EL (cell line): ENCODE measurements around the gene SLC18A3.

Source experiments
- DNase-seq: peaks from one replicate; pipeline ENCODE4 v3.0.0-alpha.2; 2016

The SLC18A3 gene

DNA sequence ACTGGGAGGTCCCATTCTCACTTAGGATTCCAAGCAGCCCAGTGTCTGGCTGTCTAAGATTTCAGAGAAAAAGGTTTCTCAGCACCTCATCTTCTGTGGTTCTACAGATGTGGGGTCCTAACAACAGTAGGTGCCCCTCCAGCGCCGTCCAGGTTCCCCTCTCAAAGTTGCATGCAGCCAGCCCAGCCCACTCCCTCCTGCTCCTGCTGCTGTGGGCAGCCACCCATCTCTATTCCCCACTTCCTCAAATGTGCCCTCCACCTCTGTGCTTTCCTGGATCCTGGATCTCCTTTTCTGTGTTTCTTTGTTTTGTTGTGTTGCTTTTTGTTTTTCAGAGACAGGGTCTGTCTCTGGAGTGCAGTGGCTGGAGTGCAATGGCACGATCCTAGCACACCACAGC, 13.3 kb upstream of the SLC18A3 start:
- DNase-seq: no peak

DNA sequence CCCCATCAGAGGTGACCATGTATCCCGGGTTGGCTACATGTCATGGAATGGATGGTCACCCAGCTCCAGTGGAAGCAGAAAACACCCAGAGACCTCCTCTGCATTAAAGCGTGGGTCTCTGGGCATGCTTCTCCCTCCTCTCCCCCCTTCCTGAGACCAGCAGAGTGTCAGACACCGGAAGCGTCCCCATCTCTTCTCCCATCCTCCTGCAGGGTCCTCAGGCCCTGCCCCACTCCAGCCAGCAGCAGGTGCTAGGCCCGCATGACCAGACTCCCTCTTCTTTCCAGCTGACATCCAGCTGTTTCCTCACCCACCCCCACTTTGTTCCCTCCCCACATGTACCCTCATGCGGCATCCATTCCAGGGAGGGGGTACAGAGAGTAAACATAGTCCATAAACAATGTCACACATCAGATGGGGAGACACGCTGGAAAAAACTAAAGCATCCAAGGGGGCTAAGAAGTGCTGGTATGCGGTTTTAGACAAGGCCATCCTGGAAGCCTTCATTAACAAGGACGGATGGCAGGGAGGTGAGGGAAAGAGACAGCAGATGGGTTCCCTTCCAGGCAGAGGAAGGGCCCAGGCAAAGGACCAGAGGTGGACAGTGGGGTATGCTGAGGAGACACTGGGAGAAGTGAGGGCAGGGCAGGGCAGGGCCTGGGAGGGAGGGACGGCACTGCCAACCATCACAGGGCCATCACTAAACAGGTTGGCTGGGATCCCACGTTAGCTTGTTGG, 12.5 kb upstream of the SLC18A3 start:
- no peak for DNase-seq

DNA sequence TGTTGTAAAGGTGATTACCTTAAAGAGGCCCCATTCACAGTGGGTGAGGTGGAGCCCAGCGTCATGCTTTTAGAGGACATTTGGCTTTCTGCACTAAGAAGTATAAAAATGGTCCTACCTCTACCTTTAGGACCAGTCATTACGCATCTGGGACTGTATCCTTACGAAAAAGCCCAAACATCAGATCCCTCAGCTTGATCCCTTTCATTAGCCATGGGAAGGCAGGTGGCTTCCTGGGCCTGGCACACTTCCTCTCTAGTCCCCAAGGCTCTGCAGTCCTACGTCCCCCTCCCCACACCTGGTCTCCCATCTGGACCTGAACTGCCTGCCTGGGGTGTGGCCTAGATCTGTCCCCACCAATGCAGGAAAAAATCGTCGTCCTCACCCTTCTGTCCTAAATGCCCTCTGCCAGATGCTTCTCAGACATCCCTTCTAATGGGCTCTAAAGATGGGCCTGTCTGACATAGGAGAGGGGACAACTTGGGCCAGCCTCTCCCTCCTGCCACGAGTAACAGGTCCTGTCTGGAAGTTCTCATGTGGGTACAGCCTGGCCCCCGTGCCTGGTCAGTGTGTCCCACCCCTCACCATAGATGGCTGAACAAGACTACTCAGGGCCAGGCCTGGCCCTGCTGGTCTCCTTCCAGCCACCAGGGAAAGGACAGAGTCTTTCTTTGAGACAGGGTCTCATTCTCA, 11.8 kb upstream of the SLC18A3 start:
- DNase-seq: no peak

DNA sequence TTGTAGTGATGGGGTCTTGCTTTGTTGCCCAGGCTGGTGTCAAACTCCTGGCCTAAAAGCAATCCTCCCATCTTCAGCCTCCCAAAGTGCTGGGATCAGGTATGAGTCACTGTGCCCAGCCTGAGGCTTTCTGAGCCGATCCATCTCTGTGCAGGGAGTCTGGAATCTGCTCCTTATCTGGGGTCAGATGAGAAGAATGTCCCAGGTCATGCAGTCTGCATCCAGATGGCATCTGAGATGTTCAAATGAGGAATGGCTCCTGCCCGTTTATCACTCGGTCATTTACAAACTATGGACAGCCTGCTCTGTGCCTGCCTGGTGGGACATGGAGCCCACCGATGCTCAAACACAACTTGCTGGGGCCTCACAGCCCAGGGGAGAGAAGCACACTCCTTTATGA, 11.1 kb upstream of the SLC18A3 start:
- peak; percentile 91 for DNase-seq

DNA sequence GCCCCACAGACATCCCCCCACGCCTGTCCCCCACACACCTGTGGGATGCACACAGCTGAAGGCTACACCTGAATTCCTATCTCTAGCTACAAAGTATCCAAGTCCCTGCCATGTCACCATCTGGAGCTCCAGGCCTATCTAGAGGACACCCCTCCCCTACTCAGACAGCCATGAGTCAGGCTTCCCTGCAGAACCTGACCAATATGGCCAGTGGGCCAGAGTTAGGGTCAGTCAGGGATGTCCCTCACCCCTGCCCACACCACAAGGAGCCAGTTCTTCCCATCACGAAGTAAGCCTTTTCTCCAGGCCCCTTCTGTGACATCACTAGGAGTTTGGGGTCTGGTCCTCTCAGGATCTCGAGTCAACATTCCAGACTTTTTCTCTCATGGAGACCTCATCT, 10.6 kb upstream of the SLC18A3 start:
- DNase-seq: no peak

DNA sequence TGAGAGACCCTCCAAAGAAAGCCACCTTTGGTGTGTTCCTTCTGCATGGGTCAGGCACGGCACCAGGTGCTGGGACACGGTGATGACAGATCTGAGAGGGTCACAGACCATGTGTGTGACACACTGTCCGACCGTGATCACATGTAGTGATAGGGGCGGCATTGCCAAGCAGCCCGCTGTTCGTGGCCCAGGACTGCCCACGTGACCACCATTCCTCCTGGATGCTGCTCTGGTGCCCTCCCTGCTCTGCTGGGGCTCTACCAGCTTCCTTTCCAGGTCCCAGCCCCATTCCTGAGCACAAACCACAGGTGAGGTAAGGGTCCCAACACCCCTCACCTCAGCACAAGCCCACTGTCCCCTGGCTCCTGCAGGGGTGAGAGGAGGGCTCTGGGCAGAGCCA, 10.1 kb upstream of the SLC18A3 start:
- DNase-seq: no peak

DNA sequence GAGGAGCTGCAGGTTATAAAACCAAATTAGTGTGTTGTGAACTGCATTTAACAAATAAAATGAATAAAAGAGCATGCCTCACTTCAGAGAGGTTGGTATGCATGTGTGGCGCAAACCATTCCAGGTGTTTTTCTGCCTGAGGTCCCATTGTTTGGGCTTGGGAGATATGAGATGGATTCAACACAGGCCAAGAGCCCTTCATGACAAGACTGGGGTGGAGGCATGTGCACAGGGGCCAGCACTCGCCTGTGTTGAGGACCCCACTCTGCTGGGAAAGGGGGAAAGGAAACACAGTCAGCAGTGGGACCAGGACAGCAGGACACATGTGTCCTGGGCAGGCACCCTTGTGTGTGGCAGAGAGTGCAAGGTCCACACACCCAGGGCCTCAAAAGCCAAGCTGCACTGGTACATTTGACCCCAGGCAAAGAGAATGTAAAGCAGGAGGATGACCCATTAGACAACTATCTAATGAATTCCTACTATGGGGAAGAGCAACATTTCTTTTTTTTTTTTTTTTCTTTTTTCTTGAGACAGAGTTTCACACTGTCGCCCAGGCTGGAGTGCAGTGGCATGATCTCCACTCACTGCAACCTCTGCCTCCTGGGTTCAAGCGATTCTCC, 9.2 kb upstream of the SLC18A3 start:
- peak; percentile 80 for DNase-seq

DNA sequence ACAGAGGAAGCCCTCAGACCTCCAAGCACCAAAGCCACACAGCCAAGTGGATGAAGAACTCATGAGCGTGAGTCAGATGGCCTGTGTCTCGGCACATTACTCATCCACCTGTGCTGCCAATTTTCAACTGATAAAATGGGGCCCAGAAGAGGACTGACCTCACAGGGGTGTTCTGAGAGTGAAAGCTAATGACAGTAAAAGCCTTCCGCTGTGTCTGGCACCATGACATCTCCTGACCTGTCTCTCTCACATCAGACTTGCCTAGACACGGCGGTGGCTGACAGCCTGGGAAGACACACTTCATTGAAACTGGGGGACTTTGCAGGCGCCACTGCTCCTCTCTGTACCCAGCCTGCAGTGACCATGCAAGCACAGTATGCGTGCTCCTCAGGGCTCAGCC, 8.3 kb upstream of the SLC18A3 start:
- peak; percentile 73 for DNase-seq

DNA sequence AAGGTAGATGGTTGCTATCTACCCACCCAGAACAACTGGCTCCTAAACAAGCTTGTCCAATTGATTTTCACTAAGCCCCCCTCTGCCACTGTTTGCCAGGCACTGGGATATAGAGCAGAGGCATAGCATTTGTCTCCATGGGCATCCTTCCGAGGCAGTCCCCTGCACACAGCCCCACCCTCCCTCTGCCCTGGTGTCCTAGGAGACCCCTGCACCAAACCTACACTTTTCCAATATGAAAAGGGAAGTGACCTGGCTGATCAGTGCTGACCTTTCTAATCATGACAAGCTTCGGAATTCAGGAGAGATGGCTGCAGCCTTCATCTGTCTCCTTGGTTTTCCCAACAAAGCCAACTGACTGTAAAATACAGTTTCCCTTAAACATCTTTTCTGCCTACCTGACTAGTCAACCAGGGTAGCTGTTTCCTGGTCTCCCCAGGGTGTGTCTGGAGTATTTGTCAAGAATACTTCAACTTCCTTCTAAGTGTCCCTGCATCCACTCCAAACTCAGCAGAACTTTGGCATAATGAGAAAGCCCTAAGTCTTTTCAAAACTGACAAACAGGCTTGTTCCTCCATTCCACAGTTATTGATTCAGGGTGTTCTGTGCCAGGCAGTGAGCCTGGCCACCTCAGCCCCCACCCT, 7.6 kb upstream of the SLC18A3 start:
- DNase-seq: no peak

DNA sequence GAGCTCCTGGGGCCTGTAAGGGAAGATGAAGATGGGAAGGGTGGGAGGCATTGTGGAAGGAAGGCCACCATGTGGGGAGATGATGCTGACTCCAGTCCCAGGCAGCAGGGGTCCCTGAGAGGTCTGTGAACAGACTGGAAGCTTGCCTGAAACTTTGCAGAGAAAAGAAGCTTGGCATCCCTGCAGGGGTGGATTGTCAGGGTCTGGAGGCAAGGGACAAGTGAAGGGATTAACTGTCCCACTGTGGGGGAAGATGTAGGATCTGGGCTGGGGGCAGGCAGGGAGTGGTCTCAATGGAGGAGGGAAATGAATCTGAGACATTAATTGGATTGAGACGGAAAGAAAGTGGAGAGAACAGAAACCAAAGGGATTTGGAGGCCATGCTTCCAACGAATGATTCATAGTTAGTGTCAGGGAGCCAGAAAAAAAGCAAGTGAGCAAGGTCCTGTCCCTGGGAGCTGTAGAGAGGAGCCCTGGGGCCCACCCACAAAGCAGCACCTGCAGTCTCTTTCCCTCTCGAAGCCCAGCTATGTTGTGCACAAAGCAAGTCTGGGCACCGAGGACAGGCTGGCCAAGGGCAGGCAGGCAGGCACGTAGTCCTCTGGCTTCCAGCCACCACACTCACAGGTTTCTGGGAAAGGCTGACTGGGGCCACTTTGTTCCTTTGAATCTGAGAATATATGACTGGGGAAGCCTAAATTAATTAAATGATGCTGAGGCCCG, 4.7 kb upstream of the SLC18A3 start:
- DNase-seq: no peak

DNA sequence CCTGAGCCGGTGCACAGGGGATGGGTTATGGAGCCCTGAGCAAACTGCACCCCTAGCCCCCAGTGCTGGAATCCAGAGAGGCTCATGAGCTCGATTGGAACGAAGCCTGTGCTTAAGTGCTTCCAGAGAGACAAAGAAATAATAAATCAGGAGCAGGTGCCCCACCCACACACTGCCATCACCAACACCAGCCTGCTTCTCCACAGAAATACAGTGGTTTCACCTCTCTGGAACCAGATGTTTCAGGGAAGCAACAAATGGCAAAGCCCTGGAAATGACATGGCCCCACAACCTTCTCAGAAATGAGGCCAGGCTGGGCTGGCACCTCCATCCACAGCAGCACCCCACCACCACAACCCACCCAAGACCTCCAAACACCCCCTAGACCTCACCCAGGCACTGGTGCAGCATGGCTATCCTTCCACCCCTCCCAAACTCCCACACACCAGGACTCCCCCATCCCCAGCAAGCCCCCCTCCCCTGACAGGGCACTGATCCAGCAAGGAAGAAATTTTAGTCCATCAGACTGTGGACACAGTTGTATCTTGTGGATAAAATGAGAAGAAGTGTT, 4.1 kb upstream of the SLC18A3 start:
- no peak for DNase-seq

DNA sequence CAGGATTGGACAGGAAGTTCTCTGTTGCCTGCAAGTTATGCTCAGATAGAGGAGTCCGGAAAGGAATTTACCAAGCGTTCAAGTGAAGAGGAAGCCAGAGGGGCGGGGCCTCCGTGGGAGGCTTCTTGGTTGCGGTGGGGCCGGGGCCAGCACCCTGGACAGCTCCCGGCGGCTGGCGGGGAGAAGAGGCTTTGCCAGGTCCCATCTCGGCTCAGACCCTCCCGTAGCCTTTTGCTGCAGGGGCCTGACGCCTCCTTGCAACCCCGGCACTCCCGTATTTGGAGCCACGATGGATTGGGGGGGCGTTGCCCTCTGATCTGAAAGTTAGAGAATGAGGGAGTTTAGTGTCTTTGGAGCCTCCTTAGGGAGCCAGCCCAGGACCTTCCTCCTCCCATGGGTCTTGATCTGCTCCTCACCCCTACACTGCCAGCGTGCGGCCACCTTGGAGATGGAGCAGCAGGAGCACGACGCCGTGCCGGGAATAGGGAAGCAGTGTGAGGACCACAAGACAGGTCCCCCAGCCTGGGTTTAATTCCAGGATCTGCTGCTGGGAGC, 3.1 kb upstream of the SLC18A3 start:
- DNase-seq: peak; percentile 85

DNA sequence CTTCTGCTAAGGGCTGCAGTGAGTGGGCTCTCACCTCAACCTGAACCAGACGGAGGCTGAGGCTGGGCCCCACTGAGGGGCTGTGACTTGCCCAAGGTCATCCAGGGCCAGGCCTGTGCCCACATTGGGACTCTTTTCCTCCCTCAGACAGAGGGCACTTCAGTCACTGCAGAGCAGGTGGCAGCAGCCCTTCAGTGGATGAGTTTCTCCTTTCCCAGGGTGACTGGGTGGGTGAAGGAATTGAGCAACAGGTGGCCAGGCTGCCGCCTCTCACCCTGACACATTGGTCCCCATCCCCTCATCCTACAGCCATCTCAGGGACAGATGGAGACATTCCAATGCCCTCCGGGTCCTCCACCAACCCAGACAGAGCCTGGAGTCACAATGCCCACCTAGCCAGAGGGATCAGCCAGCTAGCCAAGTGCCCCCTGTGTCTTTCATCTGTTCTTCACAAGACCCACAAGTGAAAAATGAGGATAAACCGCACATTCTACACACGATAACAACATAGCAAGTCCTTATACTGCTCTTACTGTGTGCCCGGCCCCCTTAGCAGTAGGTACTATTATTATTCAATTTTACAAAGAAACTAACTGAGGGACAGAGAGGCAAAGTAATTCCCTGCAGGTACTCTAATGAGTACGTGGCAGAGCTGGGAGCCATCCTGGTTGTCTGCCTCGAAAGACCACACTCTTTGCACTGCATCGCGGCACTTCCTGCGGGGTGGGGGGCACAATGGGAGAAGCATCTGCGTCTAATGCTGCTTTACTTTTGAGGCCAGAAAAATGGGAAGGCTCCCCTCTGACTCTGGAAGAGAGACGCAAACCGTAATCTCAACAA, 1.7 kb upstream of the SLC18A3 start:
- no peak for DNase-seq

DNA sequence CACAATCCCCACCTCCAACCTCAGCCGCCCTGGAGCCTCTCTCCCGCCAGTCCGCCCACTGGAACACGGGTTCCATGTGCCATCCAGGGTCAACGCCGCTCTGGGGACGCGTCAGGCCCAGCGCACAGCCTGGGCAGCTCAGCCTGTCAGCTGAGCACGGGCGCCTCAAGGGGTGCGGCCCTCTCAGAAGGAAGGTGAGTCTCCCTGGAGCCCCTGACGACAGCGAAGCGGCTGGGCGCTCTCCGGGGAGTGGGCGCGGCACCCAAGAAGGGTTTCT, 1.2 kb upstream of the SLC18A3 start:
- DNase-seq: no peak

DNA sequence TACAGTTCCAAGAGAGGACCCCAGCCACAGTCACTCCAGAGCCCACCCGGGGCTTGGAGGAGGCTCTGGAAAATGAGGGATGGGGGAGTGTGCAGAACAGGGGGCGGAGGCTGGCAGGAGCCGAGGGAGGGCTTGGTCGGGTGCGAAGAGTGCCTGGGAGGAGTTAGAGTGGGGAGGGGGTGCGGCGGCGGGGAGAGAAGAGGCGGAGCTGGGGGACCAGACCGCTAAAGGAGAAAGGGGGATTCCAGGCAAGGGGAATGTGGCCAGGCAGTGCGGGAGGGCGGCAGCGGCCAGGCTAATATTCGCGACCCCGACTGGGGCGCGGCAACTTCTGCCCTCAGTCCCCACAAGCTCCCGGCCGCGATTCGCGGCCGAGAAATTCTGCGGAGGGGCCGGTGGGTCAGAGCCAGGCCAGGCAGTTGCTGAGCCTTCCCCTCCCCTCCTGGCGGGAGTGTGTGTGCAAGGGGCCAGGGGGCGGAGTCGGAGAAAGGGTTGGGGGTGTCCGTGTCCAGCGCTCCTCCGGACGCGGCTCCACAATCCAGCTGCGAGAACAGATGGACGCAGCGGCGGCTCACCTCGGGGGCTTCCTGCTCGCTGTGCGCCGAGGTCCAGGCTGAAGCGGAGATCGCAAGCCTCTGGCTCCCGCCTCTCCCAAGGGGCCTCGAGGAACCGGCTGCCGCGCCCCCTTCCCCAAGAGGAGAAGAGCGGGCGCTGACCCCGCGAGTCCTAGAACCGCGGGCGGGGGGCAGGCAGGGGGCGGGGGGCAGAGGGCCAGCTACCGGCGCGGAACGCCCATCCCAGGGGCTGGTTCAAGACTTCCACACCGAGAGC, 612 bp upstream of the SLC18A3 start:
- no peak for DNase-seq

DNA sequence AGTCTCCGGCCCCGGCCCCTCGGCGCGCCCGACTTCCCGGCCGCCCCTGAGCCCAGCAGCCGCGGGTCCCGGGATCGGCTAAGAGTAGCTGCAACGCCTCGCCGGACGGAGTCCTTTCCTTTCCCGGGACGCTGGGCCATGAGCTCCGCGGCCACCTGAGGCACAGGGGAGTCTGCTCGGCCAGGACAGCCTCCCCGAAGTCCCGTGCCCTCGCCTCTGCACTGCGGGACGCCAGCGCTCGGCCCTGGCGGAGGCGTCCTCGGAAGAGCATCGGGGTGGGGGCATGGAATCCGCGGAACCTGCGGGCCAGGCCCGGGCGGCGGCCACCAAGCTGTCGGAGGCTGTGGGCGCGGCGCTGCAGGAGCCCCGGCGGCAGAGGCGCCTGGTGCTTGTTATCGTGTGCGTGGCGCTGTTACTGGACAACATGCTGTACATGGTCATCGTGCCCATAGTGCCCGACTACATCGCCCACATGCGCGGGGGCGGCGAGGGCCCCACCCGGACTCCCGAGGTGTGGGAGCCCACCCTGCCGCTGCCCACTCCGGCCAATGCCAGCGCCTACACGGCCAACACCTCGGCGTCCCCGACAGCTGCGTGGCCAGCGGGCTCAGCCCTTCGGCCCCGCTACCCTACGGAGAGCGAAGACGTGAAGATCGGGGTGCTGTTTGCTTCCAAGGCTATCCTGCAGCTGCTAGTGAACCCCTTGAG, 502 bp downstream of the SLC18A3 start:
- no peak for DNase-seq

DNA sequence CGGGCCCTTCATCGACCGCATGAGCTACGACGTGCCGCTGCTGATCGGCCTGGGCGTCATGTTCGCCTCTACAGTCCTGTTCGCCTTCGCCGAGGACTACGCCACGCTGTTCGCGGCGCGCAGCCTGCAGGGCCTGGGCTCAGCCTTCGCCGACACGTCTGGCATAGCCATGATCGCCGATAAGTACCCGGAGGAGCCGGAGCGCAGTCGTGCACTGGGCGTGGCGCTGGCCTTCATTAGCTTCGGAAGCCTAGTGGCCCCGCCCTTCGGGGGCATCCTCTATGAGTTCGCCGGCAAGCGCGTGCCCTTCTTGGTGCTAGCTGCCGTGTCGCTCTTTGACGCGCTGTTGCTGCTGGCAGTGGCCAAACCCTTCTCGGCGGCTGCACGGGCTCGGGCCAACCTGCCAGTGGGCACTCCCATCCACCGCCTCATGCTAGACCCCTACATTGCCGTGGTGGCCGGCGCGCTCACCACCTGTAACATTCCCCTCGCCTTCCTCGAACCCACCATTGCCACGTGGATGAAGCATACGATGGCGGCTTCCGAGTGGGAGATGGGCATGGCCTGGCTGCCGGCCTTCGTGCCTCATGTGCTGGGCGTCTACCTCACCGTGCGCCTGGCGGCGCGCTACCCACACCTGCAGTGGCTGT, 1.2 kb downstream of the SLC18A3 start:
- DNase-seq: no peak

DNA sequence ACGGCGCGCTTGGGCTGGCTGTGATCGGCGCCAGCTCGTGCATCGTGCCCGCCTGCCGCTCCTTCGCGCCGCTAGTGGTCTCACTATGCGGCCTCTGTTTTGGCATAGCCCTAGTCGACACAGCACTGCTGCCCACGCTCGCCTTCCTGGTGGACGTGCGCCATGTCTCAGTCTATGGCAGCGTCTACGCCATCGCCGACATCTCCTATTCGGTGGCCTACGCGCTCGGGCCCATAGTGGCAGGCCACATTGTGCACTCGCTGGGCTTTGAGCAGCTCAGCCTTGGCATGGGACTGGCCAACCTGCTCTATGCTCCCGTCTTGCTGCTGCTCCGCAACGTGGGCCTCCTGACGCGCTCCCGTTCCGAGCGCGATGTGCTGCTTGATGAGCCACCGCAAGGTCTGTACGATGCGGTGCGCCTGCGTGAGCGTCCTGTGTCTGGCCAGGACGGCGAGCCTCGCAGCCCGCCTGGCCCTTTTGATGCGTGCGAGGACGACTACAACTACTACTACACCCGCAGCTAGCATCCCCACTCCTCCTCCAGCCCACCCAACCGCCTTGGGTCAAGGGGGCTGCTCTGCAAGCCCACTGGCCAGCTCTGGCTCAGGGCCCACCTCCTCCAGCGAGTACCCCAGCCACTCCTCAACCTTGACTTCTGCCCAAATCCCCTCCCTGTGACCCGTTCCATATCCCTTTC, 1.9 kb downstream of the SLC18A3 start:
- DNase-seq: no peak
